OCI-LY7 (cell line): ENCODE measurements around the gene ADGRF1.

Source experiments
- EZH2phosphoT487 ChIP-seq: fragments of 200-600 bp; sonication (generic); IDR thresholded peaks from 2 replicates; pipeline ENCODE4 v1.6.1; 2018; ENCODE audit warnings: low read depth, borderline replicate concordance, mild to moderate bottlenecking, mixed run types, antibody characterized with exemption, low read length, moderate library complexity, mixed read lengths
- TF ChIP-seq, protein P1 (sequence below): fragments of 200-600 bp; sonication (generic); conservative IDR thresholded peaks from 2 replicates; pipeline ENCODE4 v1.5.1; 2014; ENCODE audit warnings: mild to moderate bottlenecking, antibody characterized with exemption, low read length, moderate library complexity, mixed read lengths

- TF ChIP-seq, protein P1, sequence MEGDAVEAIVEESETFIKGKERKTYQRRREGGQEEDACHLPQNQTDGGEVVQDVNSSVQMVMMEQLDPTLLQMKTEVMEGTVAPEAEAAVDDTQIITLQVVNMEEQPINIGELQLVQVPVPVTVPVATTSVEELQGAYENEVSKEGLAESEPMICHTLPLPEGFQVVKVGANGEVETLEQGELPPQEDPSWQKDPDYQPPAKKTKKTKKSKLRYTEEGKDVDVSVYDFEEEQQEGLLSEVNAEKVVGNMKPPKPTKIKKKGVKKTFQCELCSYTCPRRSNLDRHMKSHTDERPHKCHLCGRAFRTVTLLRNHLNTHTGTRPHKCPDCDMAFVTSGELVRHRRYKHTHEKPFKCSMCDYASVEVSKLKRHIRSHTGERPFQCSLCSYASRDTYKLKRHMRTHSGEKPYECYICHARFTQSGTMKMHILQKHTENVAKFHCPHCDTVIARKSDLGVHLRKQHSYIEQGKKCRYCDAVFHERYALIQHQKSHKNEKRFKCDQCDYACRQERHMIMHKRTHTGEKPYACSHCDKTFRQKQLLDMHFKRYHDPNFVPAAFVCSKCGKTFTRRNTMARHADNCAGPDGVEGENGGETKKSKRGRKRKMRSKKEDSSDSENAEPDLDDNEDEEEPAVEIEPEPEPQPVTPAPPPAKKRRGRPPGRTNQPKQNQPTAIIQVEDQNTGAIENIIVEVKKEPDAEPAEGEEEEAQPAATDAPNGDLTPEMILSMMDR = no peak
- TF ChIP-seq EZH2phosphoT487 = no peak
Observed at GRCh38 chr6:46979206-46979605, 62.9 kb downstream of the ADGRF1 start.
